GM23248 (cell line): Measurements from ENCODE around the gene RBPJ.

Experiments
- EZH2 ChIP-seq: fragments of 200-600 bp; sonication (generic); IDR thresholded peaks from 2 replicates; pipeline ENCODE4 v1.6.1; 2018; ENCODE audit warnings: antibody characterized with exemption, mild to moderate bottlenecking; ENCODE audit not compliant: insufficient read depth, poor library complexity, severe bottlenecking
- EZH2phosphoT487 ChIP-seq: fragments of 200-600 bp; sonication (generic); IDR thresholded peaks from 2 replicates; pipeline ENCODE4 v1.6.1; 2018; ENCODE audit warnings: antibody characterized with exemption, moderate library complexity, mild to moderate bottlenecking, low read depth; ENCODE audit not compliant: insufficient read depth

- no peak for TF ChIP-seq EZH2phosphoT487
- no peak for TF ChIP-seq EZH2
These were observed 51.3 kb downstream of the RBPJ start for GRCh38 chr4:26372076-26372475.
